OCI-LY7 (cell line): ENCODE data around the gene PDSS2. TPM values are rescaled to one million over a fixed set of nuclear protein-coding genes. Genes with fewer than 3 reads are reported as not detected.
"Not testable (repeated sequence)": the region's sequence is repeated elsewhere in the genome, so short reads cannot be mapped to it uniquely, and the experiment has no call there.

Experiments used
- BruUV-seq: library from RNA; stranded (reverse); fragments of 400-500 nt; replicated peaks from 2 replicates; lab custom pipeline; 2021; lab: Mats Ljungman, UMichigan
- CTCF ChIA-PET: fragments of 300-600 bp; sonication (Branson Sonifier 250); formaldehyde crosslinking; loops from one replicate; lab custom pipeline; 2022; ENCODE audit warnings: antibody characterized with exemption; ENCODE audit not compliant: unreplicated experiment; lab: Charles Lee
- POLR2A ChIA-PET: fragments of 300-600 bp; sonication (Branson Sonifier 250); formaldehyde crosslinking; loops from one replicate; lab custom pipeline; 2022; ENCODE audit warnings: antibody characterized with exemption; lab: Charles Lee
- DNase-seq: peaks from one replicate; pipeline ENCODE4 v3.0.0-alpha.2; 2015; ENCODE audit warnings: low spot score
- H2AFZ ChIP-seq: fragments of 200-600 bp; sonication (generic), shearing (Covaris generic); 2 replicates; pipeline ENCODE4 v1.6.1; 2014; ENCODE audit warnings: mild to moderate bottlenecking, antibody characterized with exemption, low read length, moderate library complexity
- H3K27ac ChIP-seq: fragments of 200-600 bp; sonication (generic); 2 replicates; pipeline ENCODE4 v1.5.1; 2014; ENCODE audit warnings: mixed run types, low read depth, mild to moderate bottlenecking, moderate library complexity, low read length, inconsistent platforms; ENCODE audit not compliant: poor library complexity, severe bottlenecking
- H3K36me3 ChIP-seq: fragments of 200-600 bp; sonication (generic); 2 replicates; pipeline ENCODE4 v1.6.1; 2014; ENCODE audit warnings: mild to moderate bottlenecking, antibody characterized with exemption, low read length, moderate library complexity, mixed read lengths; ENCODE audit not compliant: insufficient read depth
- H3K4me1 ChIP-seq: fragments of 200-600 bp; sonication (generic); 2 replicates; pipeline ENCODE4 v1.5.1; 2014; ENCODE audit warnings: mild to moderate bottlenecking, low read length; ENCODE audit not compliant: insufficient read depth, poor library complexity, severe bottlenecking
- H3K4me2 ChIP-seq: fragments of 200-600 bp; sonication (generic); 2 replicates; pipeline ENCODE4 v1.6.1; 2014; ENCODE audit warnings: mild to moderate bottlenecking, low read length
- H3K4me3 ChIP-seq: fragments of 200-600 bp; sonication (generic); 2 replicates; pipeline ENCODE4 v1.5.1; 2014; ENCODE audit warnings: mild to moderate bottlenecking, low read depth, low read length; ENCODE audit not compliant: poor library complexity, severe bottlenecking
- H3K79me2 ChIP-seq: fragments of 200-600 bp; sonication (generic); 2 replicates; pipeline ENCODE4 v1.6.1; 2016; ENCODE audit warnings: low read depth, mild to moderate bottlenecking, low read length, moderate library complexity, mixed read lengths; ENCODE audit not compliant: insufficient read depth
- H3K9me2 ChIP-seq: fragments of 200-600 bp; sonication (generic); 2 replicates; pipeline ENCODE4 v1.6.1; 2016; ENCODE audit warnings: mild to moderate bottlenecking, low read length, mixed read lengths; ENCODE audit not compliant: insufficient read depth
- H3K9me3 ChIP-seq: fragments of 200-600 bp; sonication (generic); 2 replicates; pipeline ENCODE4 v1.6.1; 2014; ENCODE audit warnings: mild to moderate bottlenecking, mixed run types, low read length, mixed read lengths
- H4K20me1 ChIP-seq: fragments of 200-600 bp; sonication (generic); 2 replicates; pipeline ENCODE4 v1.6.1; 2014; ENCODE audit warnings: mild to moderate bottlenecking, antibody characterized with exemption, low read length, moderate library complexity, mixed read lengths; ENCODE audit not compliant: insufficient read depth
- CTCF ChIP-seq: fragments of 200-600 bp; sonication (generic); conservative IDR thresholded peaks from 2 replicates; pipeline ENCODE4 v1.5.1; 2014; ENCODE audit warnings: mild to moderate bottlenecking, antibody characterized with exemption, low read length, moderate library complexity, mixed read lengths
- EZH2phosphoT487 ChIP-seq: fragments of 200-600 bp; sonication (generic); IDR thresholded peaks from 2 replicates; pipeline ENCODE4 v1.6.1; 2018; ENCODE audit warnings: low read depth, borderline replicate concordance, mild to moderate bottlenecking, mixed run types, antibody characterized with exemption, low read length, moderate library complexity, mixed read lengths
- intact Hi-C: fragments of 100-400 bp; cut with micrococcal nuclease; formaldehyde crosslinking; loops from one replicate; pipeline ENCODE4 v1.10.0; 2022; ENCODE audit not compliant: unreplicated experiment
- total RNA-seq, 2 experiments: library from RNA; depleted of rRNA in 1 of 2; stranded (reverse); fragments of >200 nt in 1 of 2; shearing (Covaris generic) in 1 of 2; gene quantifications; 2 replicates each; pipeline ENCODE4 v1.2.3, GENCODE V29; 2014 to 2022

PDSS2 gene
- total RNA-seq, 2 experiments from 2014 or later: 14.7 to 24.9 TPM

- Histone ChIP-seq H4K20me1 (no peaks in the 10 kb centered on the region; the same call in 1 of the 2 replicates), H3K4me3 (no peak overlapping the region), H3K9me2 (no peaks in the 10 kb centered on the region), H3K4me2 (no peak overlapping the region), H2AFZ (no peak overlapping the region), H3K27ac (no peak overlapping the region), H3K36me3 (no peaks in the 10 kb centered on the region), H3K9me3 (no peaks in the 10 kb centered on the region), H3K4me1 (peaks cover 10% of the 10 kb centered on the region), H3K79me2 (peaks cover 8% of the 10 kb centered on the region; the same call in 1 of the 2 replicates)
- TF ChIP-seq EZH2phosphoT487: no peak
- TF ChIP-seq CTCF: no peak
- intact Hi-C loops: no loop called here
- DNase-seq: no peak
- BruUV-seq: no TSS peak
- POLR2A ChIA-PET: no interaction called here
- CTCF ChIA-PET: no interaction called here
Measured at GRCh38 chr6:107310362-107310761, 149.0 kb downstream of the PDSS2 start.

- intact Hi-C loops: no loop called here
- H3K9me3 ChIP-seq: no peaks in the 10 kb centered on the region
- no peak overlapping the region for H3K27ac ChIP-seq
- TF ChIP-seq CTCF (no peak), EZH2phosphoT487 (no peak)
- H3K9me2 ChIP-seq: no peaks in the 10 kb centered on the region
- DNase-seq: no peak
- no peak overlapping the region for H2AFZ ChIP-seq
- CTCF ChIA-PET: no interaction called here
- H3K79me2 ChIP-seq: no peaks in the 10 kb centered on the region
- no peaks in the 10 kb centered on the region; the same call in 1 of the 2 replicates for H4K20me1 ChIP-seq
- no peak overlapping the region for H3K4me2 ChIP-seq
- POLR2A ChIA-PET: no interaction called here
- no TSS peak for BruUV-seq
- no peaks in the 10 kb centered on the region for H3K36me3 ChIP-seq
- no peak overlapping the region for H3K4me3 ChIP-seq
- H3K4me1 ChIP-seq: no peaks in the 10 kb centered on the region
Measured at GRCh38 chr6:107308677-107309076, 150.7 kb downstream of the PDSS2 start.

GRCh38 chr6:107305994-107306393, 153.4 kb downstream of the PDSS2 start:
- H3K27ac ChIP-seq, H3K79me2 ChIP-seq, H3K4me2 ChIP-seq, intact Hi-C loops, POLR2A ChIA-PET, H3K4me1 ChIP-seq, H3K4me3 ChIP-seq, BruUV-seq, H3K36me3 ChIP-seq, DNase-seq, H3K9me3 ChIP-seq, H2AFZ ChIP-seq, H4K20me1 ChIP-seq, H3K9me2 ChIP-seq, CTCF ChIA-PET: not testable (repeated sequence)
